ENCODE data around the gene P3H1.
"Not testable (repeated sequence)": the region's sequence is repeated elsewhere in the genome, so short reads cannot be mapped to it uniquely, and the experiment has no call there.

Gene P3H1

GRCh38 chr1:42766741-42767509 is at the start of gene P3H1, which contains the start of gene C1orf50:
Gene P3H1, minus strand, starts transcription at chr1:42767028. Its CDS starts 57 bp downstream, at chr1:42766971.
Gene C1orf50, plus strand, starts transcription at chr1:42767249. Its CDS starts 63 bp downstream, at chr1:42767312.
- in situ Hi-C loops (cut with MboI; ENCODE audit: low sequenced_read_pairs) = no loop called here

GRCh38 chr1:42815941-42816584 is 49.2 kb upstream of the P3H1 start:
- in situ Hi-C loops (cut with MboI; ENCODE audit: low sequenced_read_pairs) = no loop called here

GRCh38 chr1:42814815-42815214 is 48.0 kb upstream of the P3H1 start:
- in situ Hi-C loops (cut with MboI; ENCODE audit: low sequenced_read_pairs) = not testable (repeated sequence)

- in situ Hi-C loops (cut with MboI; ENCODE audit: low sequenced_read_pairs) = no loop called here
Observed at GRCh38 chr1:42807056-42807668, 40.3 kb upstream of the P3H1 start.

- in situ Hi-C loops (cut with MboI; ENCODE audit: low sequenced_read_pairs) = no loop called here
Observed at GRCh38 chr1:42806593-42806992, 39.8 kb upstream of the P3H1 start.

- in situ Hi-C loops (cut with MboI; ENCODE audit: low sequenced_read_pairs) = no loop called here
Observed at GRCh38 chr1:42806171-42806570, 39.3 kb upstream of the P3H1 start.

- in situ Hi-C loops (cut with MboI; ENCODE audit: low sequenced_read_pairs) = no loop called here
Observed at GRCh38 chr1:42801832-42802473, 35.1 kb upstream of the P3H1 start.

- in situ Hi-C loops (cut with MboI; ENCODE audit: low sequenced_read_pairs) = no loop called here
Observed at GRCh38 chr1:42797979-42798378, 31.2 kb upstream of the P3H1 start.

- in situ Hi-C loops (cut with MboI; ENCODE audit: low sequenced_read_pairs) = no loop called here
Observed at GRCh38 chr1:42797414-42797813, 30.6 kb upstream of the P3H1 start.

GRCh38 chr1:42793824-42794223 is 27.0 kb upstream of the P3H1 start:
- in situ Hi-C loops (cut with MboI; ENCODE audit: low sequenced_read_pairs) = no loop called here

- in situ Hi-C loops (cut with MboI; ENCODE audit: low sequenced_read_pairs) = no loop called here
Observed at GRCh38 chr1:42788021-42788420, 21.2 kb upstream of the P3H1 start.

GRCh38 chr1:42786097-42786496 is 19.3 kb upstream of the P3H1 start:
- in situ Hi-C loops (cut with MboI; ENCODE audit: low sequenced_read_pairs) = no loop called here

GRCh38 chr1:42784946-42785693 is 18.3 kb upstream of the P3H1 start, which contains the start of gene TMEM269:
Gene TMEM269, plus strand, starts transcription at chr1:42784991. Its CDS starts 4,903 bp downstream, at chr1:42789894.
- in situ Hi-C loops (cut with MboI; ENCODE audit: low sequenced_read_pairs) = no loop called here

- in situ Hi-C loops (cut with MboI; ENCODE audit: low sequenced_read_pairs) = no loop called here
Observed at GRCh38 chr1:42784547-42784945, 17.7 kb upstream of the P3H1 start.

GRCh38 chr1:42783092-42783491 is 16.3 kb upstream of the P3H1 start:
- in situ Hi-C loops (cut with MboI; ENCODE audit: low sequenced_read_pairs) = no loop called here

GRCh38 chr1:42780176-42780575 is 13.3 kb upstream of the P3H1 start:
- in situ Hi-C loops (cut with MboI; ENCODE audit: low sequenced_read_pairs) = no loop called here

- in situ Hi-C loops (cut with MboI; ENCODE audit: low sequenced_read_pairs) = no loop called here
Observed at GRCh38 chr1:42779725-42780124, 12.9 kb upstream of the P3H1 start.

- in situ Hi-C loops (cut with MboI; ENCODE audit: low sequenced_read_pairs) = no loop called here
Observed at GRCh38 chr1:42777852-42778251, 11.0 kb upstream of the P3H1 start.

- in situ Hi-C loops (cut with MboI; ENCODE audit: low sequenced_read_pairs) = no loop called here
Observed at GRCh38 chr1:42776502-42776901, 9.7 kb upstream of the P3H1 start.

GRCh38 chr1:42774928-42775526 is 8.2 kb upstream of the P3H1 start:
- in situ Hi-C loops (cut with MboI; ENCODE audit: low sequenced_read_pairs) = no loop called here
